GM12865 (cell line): Measurements from ENCODE around the gene PLEKHS1.

Experiments
- DNase-seq: peaks from one replicate; pipeline ENCODE4 v3.0.0; 2010; ENCODE audit warnings: low read depth
- H3K4me3 ChIP-seq: 2 replicates; pipeline ENCODE4 v1.5.1; 2011; ENCODE audit warnings: mild to moderate bottlenecking, low read depth, low read length, control low read depth
- CTCF ChIP-seq: IDR thresholded peaks from 2 replicates; pipeline ENCODE4 v1.5.1; 2011; ENCODE audit warnings: low read length, control low read depth, low read depth, inconsistent platforms; ENCODE audit not compliant: insufficient read depth; ENCODE audit errors: missing control alignments

Gene PLEKHS1

GRCh38 chr10:113751181-113751732, at the start of gene PLEKHS1:
Gene PLEKHS1, plus strand, starts transcription at chr10:113751682. Its CDS starts 3,596 bp downstream, at chr10:113755278.
- TF ChIP-seq CTCF, result no peak
- no peak within 1 kb of the TSS for H3K4me3 ChIP-seq
- no peak for DNase-seq

- peak; percentile 58 for TF ChIP-seq CTCF
- DNase-seq, result peak; percentile 54
- no peak overlapping the region for H3K4me3 ChIP-seq
Measured at GRCh38 chr10:113704637-113705343, 46.7 kb upstream of the PLEKHS1 start.

- no peak for DNase-seq
- no peak for TF ChIP-seq CTCF
- no peak overlapping the region for H3K4me3 ChIP-seq
Measured at GRCh38 chr10:113705344-113705652, 46.2 kb upstream of the PLEKHS1 start.

- no peak for DNase-seq
- no peak overlapping the region for H3K4me3 ChIP-seq
- no peak for TF ChIP-seq CTCF
Measured at GRCh38 chr10:113706623-113707022, 44.9 kb upstream of the PLEKHS1 start.

GRCh38 chr10:113708640-113709039, 42.8 kb upstream of the PLEKHS1 start:
- H3K4me3 ChIP-seq, result no peak overlapping the region
- TF ChIP-seq CTCF, result no peak
- DNase-seq, result no peak

GRCh38 chr10:113709221-113709838, 42.2 kb upstream of the PLEKHS1 start:
- no peak overlapping the region for H3K4me3 ChIP-seq
- DNase-seq, result no peak
- no peak for TF ChIP-seq CTCF
